A673 (cell line): ENCODE measurements around the gene TSPAN2. TPM values are rescaled to one million over a fixed set of nuclear protein-coding genes. Genes with fewer than 3 reads are reported as not detected.

Experiments
- BruUV-seq: library from RNA; stranded (reverse); fragments of 400-500 nt; replicated peaks from 2 replicates; lab custom pipeline; 2021; lab: Mats Ljungman, UMichigan
- CTCF ChIA-PET: fragments of 300-600 bp; sonication (Branson Sonifier 250); formaldehyde crosslinking; loops from one replicate; lab custom pipeline; 2022; ENCODE audit warnings: antibody characterized with exemption; lab: Charles Lee
- POLR2A ChIA-PET: fragments of 300-600 bp; sonication (Branson Sonifier 250); formaldehyde crosslinking; loops from one replicate; lab custom pipeline; 2022; ENCODE audit warnings: antibody characterized with exemption; ENCODE audit not compliant: low non-redundant PET; lab: Charles Lee
- DNase-seq: peaks from one replicate; pipeline ENCODE4 v3.0.0-alpha.2; 2015; ENCODE audit warnings: low spot score
- H3K27ac ChIP-seq: fragments of 200-600 bp; sonication (generic); 2 replicates; pipeline ENCODE4 v1.5.1; 2016; ENCODE audit warnings: mixed run types, low read depth, mild to moderate bottlenecking, mixed read lengths, antibody characterized with exemption, low read length; ENCODE audit not compliant: poor library complexity, severe bottlenecking
- H3K27me3 ChIP-seq: fragments of 200-600 bp; sonication (generic); replicated peaks from 2 replicates; pipeline ENCODE4 v1.6.1; 2017; ENCODE audit warnings: mixed run types, low read depth, mild to moderate bottlenecking, mixed read lengths, antibody characterized with exemption, low read length; ENCODE audit not compliant: insufficient read depth, poor library complexity
- H3K36me3 ChIP-seq: fragments of 200-600 bp; sonication (generic); 2 replicates; pipeline ENCODE4 v1.6.1; 2016; ENCODE audit warnings: mixed run types, mild to moderate bottlenecking, mixed read lengths, antibody characterized with exemption, low read length; ENCODE audit not compliant: insufficient read depth, poor library complexity, severe bottlenecking
- H3K4me1 ChIP-seq: fragments of 200-600 bp; sonication (generic); 2 replicates; pipeline ENCODE4 v1.6.1; 2017; ENCODE audit warnings: mixed run types, mild to moderate bottlenecking, mixed read lengths, antibody characterized with exemption, low read length; ENCODE audit not compliant: insufficient read depth, poor library complexity, severe bottlenecking
- H3K4me3 ChIP-seq: fragments of 200-600 bp; sonication (generic); 2 replicates; pipeline ENCODE4 v1.5.1; 2016; ENCODE audit warnings: low read depth, mixed run types, mild to moderate bottlenecking, mixed read lengths, low read length; ENCODE audit not compliant: poor library complexity, severe bottlenecking
- H3K9me3 ChIP-seq: fragments of 200-600 bp; sonication (generic); 2 replicates; pipeline ENCODE4 v1.6.1; 2016; ENCODE audit warnings: mixed run types, low read depth, mild to moderate bottlenecking, mixed read lengths, antibody characterized with exemption, low read length; ENCODE audit not compliant: poor library complexity, severe bottlenecking
- CTCF ChIP-seq: fragments of 300-800, 200-600 bp; sonication (generic); conservative IDR thresholded peaks from 2 replicates; pipeline ENCODE4 v1.5.1; 2017; ENCODE audit warnings: low read depth, mild to moderate bottlenecking, antibody characterized with exemption, low read length, moderate library complexity, mixed read lengths
- EZH2 ChIP-seq: fragments of 200-600 bp; sonication (generic); IDR thresholded peaks from 2 replicates; pipeline ENCODE4 v1.6.1; 2017; ENCODE audit warnings: borderline replicate concordance, low read depth, mild to moderate bottlenecking, mixed read lengths, antibody characterized with exemption, low read length; ENCODE audit not compliant: poor library complexity, severe bottlenecking
- intact Hi-C: fragments of 100-400 bp; cut with micrococcal nuclease; formaldehyde crosslinking; loops from one replicate; pipeline ENCODE4 v1.10.0; 2022; ENCODE audit not compliant: unreplicated experiment
- total RNA-seq: library from RNA; stranded (reverse); gene quantifications from 2 replicates; pipeline ENCODE4 v1.2.3, GENCODE V29; 2021

Gene TSPAN2
- total RNA-seq, 1 experiment from 2014 or later = 2.8 TPM

GRCh38 chr1:115041654-115042053 lies 47.6 kb downstream of the TSPAN2 start:
- Histone ChIP-seq H3K9me3 (peaks cover 3% of the 10 kb centered on the region), H3K4me1 (no peaks in the 10 kb centered on the region), H3K27ac (no peak overlapping the region), H3K4me3 (no peak overlapping the region), H3K36me3 (no peaks in the 10 kb centered on the region), H3K27me3 (no peaks in the 10 kb centered on the region)
- ChIA-PET POLR2A (no interaction called here), CTCF (interaction anchor here (0.6 kb wide), 1 partner anchor 753 kb away, joined by 4 read pairs; no protein-coding TSS in a partner anchor)
- TF ChIP-seq CTCF (peak; percentile 50), EZH2 (no peak)
- peak; percentile 35 for DNase-seq
- intact Hi-C loops = loop anchor here (5.0 kb wide), 1 partner anchor 59 kb away; no protein-coding TSS in a partner anchor
- no TSS peak for BruUV-seq

- TF ChIP-seq EZH2 = no peak
- 0 out of 2 replicates have a peak, but pooled peaks have one; percentile 25 for TF ChIP-seq CTCF
These were observed 48.8 kb downstream of the TSPAN2 start for GRCh38 chr1:115040501-115040900.

GRCh38 chr1:115036814-115037507 lies 52.3 kb downstream of the TSPAN2 start:
- CTCF ChIA-PET = no interaction called here
- Histone ChIP-seq H3K36me3 (no peaks in the 10 kb centered on the region), H3K4me3 (no peak overlapping the region), H3K27me3 (no peaks in the 10 kb centered on the region), H3K4me1 (no peaks in the 10 kb centered on the region), H3K27ac (no peak overlapping the region), H3K9me3 (no peaks in the 10 kb centered on the region)
- BruUV-seq = no TSS peak
- POLR2A ChIA-PET = no interaction called here
- DNase-seq = no peak
- TF ChIP-seq EZH2 (no peak), CTCF (no peak)
- intact Hi-C loops = no loop called here

More at GRCh38 chr1:115040501-115040900, 48.8 kb downstream of the TSPAN2 start:
- H3K27ac ChIP-seq = no peak overlapping the region
- no peaks in the 10 kb centered on the region for H3K9me3 ChIP-seq
- ChIA-PET CTCF (no interaction called here), POLR2A (interaction anchor here (0.6 kb wide), 1 partner anchor 1298 kb away, joined by 3 read pairs; no protein-coding TSS in a partner anchor)
- intact Hi-C loops = loop anchor here (5.0 kb wide), 1 partner anchor 58 kb away; no protein-coding TSS in a partner anchor
- H3K27me3 ChIP-seq = no peaks in the 10 kb centered on the region
- H3K36me3 ChIP-seq = no peaks in the 10 kb centered on the region
- BruUV-seq = no TSS peak
- no peak overlapping the region for H3K4me3 ChIP-seq
- DNase-seq = no peak
- H3K4me1 ChIP-seq = no peaks in the 10 kb centered on the region
